HepG2 (cell line): ENCODE data around the gene KCTD16. TPM values are rescaled to one million over a fixed set of nuclear protein-coding genes. Genes with fewer than 3 reads are reported as not detected.
A peak's percentile ranks its signal among the peaks of the same experiment; 100 is the strongest.

Source experiments
- FOSL2 ChIP-seq: sonication (generic); formaldehyde crosslinking; IDR thresholded peaks from 2 replicates; pipeline ENCODE4 v1.4.0; 2020; ENCODE audit warnings: missing genetic modification reagents
- FOXK1 ChIP-seq: sonication (generic); formaldehyde crosslinking; IDR thresholded peaks from 2 replicates; pipeline ENCODE4 v1.4.0; 2020; ENCODE audit warnings: low read depth, missing genetic modification reagents, borderline replicate concordance
- HES4 ChIP-seq: sonication (generic); formaldehyde crosslinking; IDR thresholded peaks from 2 replicates; pipeline ENCODE4 v1.9.0; 2021; ENCODE audit warnings: mild to moderate bottlenecking, missing genetic modification reagents, borderline replicate concordance
- KDM2A ChIP-seq: sonication (generic); formaldehyde crosslinking; IDR thresholded peaks from 2 replicates; pipeline ENCODE4 v1.4.0; 2020; ENCODE audit warnings: low read depth, missing genetic modification reagents, borderline replicate concordance
- KDM5B ChIP-seq: sonication (generic); formaldehyde crosslinking; IDR thresholded peaks from 2 replicates; pipeline ENCODE4 v1.4.0; 2020; ENCODE audit warnings: missing genetic modification reagents, mild to moderate bottlenecking, borderline replicate concordance
- MTA3 ChIP-seq: sonication (generic); formaldehyde crosslinking; IDR thresholded peaks from 2 replicates; pipeline ENCODE4 v1.4.0; 2020; ENCODE audit warnings: missing genetic modification reagents
- MXD4 ChIP-seq: IDR thresholded peaks from 2 replicates; pipeline ENCODE4 v1.6.1; 2016; ENCODE audit warnings: mild to moderate bottlenecking, missing biosample characterization, missing genetic modification reagents
- SP2 ChIP-seq: sonication (generic); formaldehyde crosslinking; IDR thresholded peaks from 2 replicates; pipeline ENCODE4 v1.5.1; 2020; ENCODE audit warnings: mild to moderate bottlenecking, missing genetic modification reagents
- U2AF2 ChIP-seq: fragments of 200-400 bp; formaldehyde crosslinking; IDR thresholded peaks from 2 replicates; pipeline ENCODE4 v1.6.1; 2017; ENCODE audit warnings: low read depth, mild to moderate bottlenecking, low read length
- ZKSCAN5 ChIP-seq: sonication (generic); formaldehyde crosslinking; IDR thresholded peaks from 2 replicates; pipeline ENCODE4 v1.5.1; 2020; ENCODE audit warnings: mild to moderate bottlenecking, missing genetic modification reagents
- ZNF136 ChIP-seq: sonication (generic); formaldehyde crosslinking; IDR thresholded peaks from 2 replicates; pipeline ENCODE4 v1.8.1; 2022; ENCODE audit warnings: low read depth, mild to moderate bottlenecking, moderate library complexity, missing genetic modification reagents
- ZNF337 ChIP-seq: sonication (generic); formaldehyde crosslinking; IDR thresholded peaks from 2 replicates; pipeline ENCODE4 v1.5.1; 2020; ENCODE audit warnings: missing genetic modification reagents, low read depth, mild to moderate bottlenecking, borderline replicate concordance
- ZNF839 ChIP-seq: sonication (generic); formaldehyde crosslinking; IDR thresholded peaks from 2 replicates; pipeline ENCODE4 v1.4.0; 2020; ENCODE audit warnings: missing genetic modification reagents, mild to moderate bottlenecking, borderline replicate concordance
- polyA plus RNA-seq, 8 experiments: library from polyadenylated mRNA; depleted of rRNA in 3 of 8; stranded (reverse) in 7 of 8; unstranded in 1 of 8; fragments of >200 nt; fragmentation: Illumina TruSeq in 4 of 8; extraction: Trizol in 4 of 8; gene quantifications; 2 replicates each; pipeline versions ENCODE4 v1.2.1 to v1.2.3, GENCODE V29; 2011 to 2016; ENCODE audit warnings: low read depth in 4 of 8, missing spikeins in 1 of 8, mixed read lengths in 1 of 8; ENCODE audit not compliant: insufficient read depth in 1 of 8
- total RNA-seq, 5 experiments: library from RNA; depleted of rRNA; stranded (reverse); fragments of >200 nt; fragmentation: Illumina TruSeq; extraction: Trizol; gene quantifications; 2 replicates each; pipeline ENCODE4 v1.2.3, GENCODE V29; 2016; ENCODE audit warnings: low read depth in 1 of 5
- TF ChIP-seq, protein P1 (sequence below): sonication (generic); formaldehyde crosslinking; IDR thresholded peaks from 2 replicates; pipeline ENCODE4 v1.5.0; 2020; ENCODE audit warnings: missing genetic modification reagents
- TF ChIP-seq, protein P2 (sequence below): sonication (generic); formaldehyde crosslinking; IDR thresholded peaks from 2 replicates; pipeline ENCODE4 v1.5.0; 2020; ENCODE audit warnings: missing genetic modification reagents
- TF ChIP-seq, protein P3 (sequence below): sonication (generic); formaldehyde crosslinking; IDR thresholded peaks from 2 replicates; pipeline ENCODE4 v1.8.1; 2023; ENCODE audit warnings: mild to moderate bottlenecking, missing genetic modification reagents
- TF ChIP-seq, protein P4 (sequence below): IDR thresholded peaks from 2 replicates; pipeline ENCODE4 v1.6.1; 2016
- TF ChIP-seq, protein P5 (sequence below): sonication (generic); formaldehyde crosslinking; IDR thresholded peaks from 2 replicates; pipeline ENCODE4 v1.4.0; 2020; ENCODE audit warnings: mild to moderate bottlenecking, low read depth, missing genetic modification reagents
- TF ChIP-seq, protein P6 (sequence below): sonication (generic); formaldehyde crosslinking; IDR thresholded peaks from 2 replicates; pipeline ENCODE4 v1.8.0; 2022; ENCODE audit warnings: low read depth, missing genetic modification reagents
- TF ChIP-seq, protein P7 (sequence below): sonication (generic); formaldehyde crosslinking; IDR thresholded peaks from 2 replicates; pipeline ENCODE4 v1.5.1; 2020; ENCODE audit warnings: missing genetic modification reagents, mild to moderate bottlenecking, borderline replicate concordance

KCTD16 gene
- total and polyA plus RNA-seq, 2 of the 13 experiments (the other 11 are each of a cell fraction or from before 2014, with no cell fraction given): 0.02 to 0.09 TPM

DNA sequence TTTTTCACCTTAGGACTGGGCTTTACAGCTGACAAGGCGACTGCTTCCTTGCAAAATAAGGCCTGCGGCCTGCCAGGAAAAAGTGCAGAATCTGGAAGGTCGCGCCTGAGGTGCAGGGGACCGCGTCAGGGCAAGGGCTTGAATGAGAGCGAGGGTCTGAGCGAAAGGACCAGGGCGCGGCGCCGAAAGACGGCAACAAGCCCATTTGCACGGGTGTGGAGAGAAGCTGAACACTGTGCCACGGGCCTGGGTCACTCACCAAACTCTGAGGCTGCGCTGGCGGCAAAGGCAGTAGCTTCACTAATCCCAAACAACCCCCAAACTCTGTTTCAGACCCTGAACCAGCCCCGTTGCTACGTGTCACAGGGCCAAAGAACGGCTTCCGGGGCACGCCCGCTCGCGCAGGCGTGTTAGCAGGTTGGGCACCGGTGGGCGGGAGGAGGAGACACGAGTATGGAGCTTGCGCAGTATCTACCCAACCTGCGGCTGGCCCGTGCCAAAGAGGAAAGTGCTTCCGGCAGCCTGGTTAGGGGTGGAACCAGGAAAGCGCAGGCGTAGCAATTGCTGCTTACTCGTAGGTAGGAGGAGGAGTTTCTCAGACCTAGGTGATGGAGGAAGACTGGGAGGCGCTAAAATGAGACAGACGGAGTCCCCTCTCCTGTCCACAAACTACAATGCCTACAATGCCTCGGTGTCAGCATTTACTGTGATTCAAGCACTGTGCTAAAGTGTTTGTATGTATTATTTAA is at the start of gene KCTD16, which contains the start of gene YIPF5 (continued):
- TF ChIP-seq MTA3 (CRISPR knock-in tag) (no peak), ZKSCAN5 (CRISPR knock-in tag) (no peak), KDM2A (peak; percentile 44; the same call in 1 of the 2 replicates), SP2 (CRISPR knock-in tag) (peak; percentile 77), U2AF2 (no peak), ZNF839 (CRISPR knock-in tag) (0 out of 2 replicates have a peak, but pooled peaks have one; percentile 61), HES4 (CRISPR knock-in tag) (no peak), FOSL2 (CRISPR knock-in tag) (no peak), ZNF136 (CRISPR knock-in tag) (0 out of 2 replicates have a peak, but pooled peaks have one; percentile 35), FOXK1 (peak; percentile 64; the same call in 1 of the 2 replicates), KDM5B (CRISPR knock-in tag) (peak; percentile 66; the same call in 1 of the 2 replicates), ZNF337 (CRISPR knock-in tag) (0 out of 2 replicates have a peak, but pooled peaks have one; percentile 17), MXD4 (CRISPR knock-in tag) (peak; percentile 22; the same call in 1 of the 2 replicates)
- TF ChIP-seq, protein P1, sequence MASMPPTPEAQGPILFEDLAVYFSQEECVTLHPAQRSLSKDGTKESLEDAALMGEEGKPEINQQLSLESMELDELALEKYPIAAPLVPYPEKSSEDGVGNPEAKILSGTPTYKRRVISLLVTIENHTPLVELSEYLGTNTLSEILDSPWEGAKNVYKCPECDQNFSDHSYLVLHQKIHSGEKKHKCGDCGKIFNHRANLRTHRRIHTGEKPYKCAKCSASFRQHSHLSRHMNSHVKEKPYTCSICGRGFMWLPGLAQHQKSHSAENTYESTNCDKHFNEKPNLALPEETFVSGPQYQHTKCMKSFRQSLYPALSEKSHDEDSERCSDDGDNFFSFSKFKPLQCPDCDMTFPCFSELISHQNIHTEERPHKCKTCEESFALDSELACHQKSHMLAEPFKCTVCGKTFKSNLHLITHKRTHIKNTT (CRISPR knock-in tag): no peak
- TF ChIP-seq, protein P2, sequence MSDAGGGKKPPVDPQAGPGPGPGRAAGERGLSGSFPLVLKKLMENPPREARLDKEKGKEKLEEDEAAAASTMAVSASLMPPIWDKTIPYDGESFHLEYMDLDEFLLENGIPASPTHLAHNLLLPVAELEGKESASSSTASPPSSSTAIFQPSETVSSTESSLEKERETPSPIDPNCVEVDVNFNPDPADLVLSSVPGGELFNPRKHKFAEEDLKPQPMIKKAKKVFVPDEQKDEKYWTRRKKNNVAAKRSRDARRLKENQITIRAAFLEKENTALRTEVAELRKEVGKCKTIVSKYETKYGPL (CRISPR knock-in tag): 0 out of 2 replicates have a peak, but pooled peaks have one; percentile 22
- TF ChIP-seq, protein P3, sequence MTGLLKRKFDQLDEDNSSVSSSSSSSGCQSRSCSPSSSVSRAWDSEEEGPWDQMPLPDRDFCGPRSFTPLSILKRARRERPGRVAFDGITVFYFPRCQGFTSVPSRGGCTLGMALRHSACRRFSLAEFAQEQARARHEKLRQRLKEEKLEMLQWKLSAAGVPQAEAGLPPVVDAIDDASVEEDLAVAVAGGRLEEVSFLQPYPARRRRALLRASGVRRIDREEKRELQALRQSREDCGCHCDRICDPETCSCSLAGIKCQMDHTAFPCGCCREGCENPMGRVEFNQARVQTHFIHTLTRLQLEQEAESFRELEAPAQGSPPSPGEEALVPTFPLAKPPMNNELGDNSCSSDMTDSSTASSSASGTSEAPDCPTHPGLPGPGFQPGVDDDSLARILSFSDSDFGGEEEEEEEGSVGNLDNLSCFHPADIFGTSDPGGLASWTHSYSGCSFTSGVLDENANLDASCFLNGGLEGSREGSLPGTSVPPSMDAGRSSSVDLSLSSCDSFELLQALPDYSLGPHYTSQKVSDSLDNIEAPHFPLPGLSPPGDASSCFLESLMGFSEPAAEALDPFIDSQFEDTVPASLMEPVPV: peak; percentile 46; the same call in 1 of the 2 replicates
- TF ChIP-seq, protein P4, sequence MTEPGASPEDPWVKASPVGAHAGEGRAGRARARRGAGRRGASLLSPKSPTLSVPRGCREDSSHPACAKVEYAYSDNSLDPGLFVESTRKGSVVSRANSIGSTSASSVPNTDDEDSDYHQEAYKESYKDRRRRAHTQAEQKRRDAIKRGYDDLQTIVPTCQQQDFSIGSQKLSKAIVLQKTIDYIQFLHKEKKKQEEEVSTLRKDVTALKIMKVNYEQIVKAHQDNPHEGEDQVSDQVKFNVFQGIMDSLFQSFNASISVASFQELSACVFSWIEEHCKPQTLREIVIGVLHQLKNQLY (CRISPR knock-in tag): no peak
- TF ChIP-seq, protein P5, sequence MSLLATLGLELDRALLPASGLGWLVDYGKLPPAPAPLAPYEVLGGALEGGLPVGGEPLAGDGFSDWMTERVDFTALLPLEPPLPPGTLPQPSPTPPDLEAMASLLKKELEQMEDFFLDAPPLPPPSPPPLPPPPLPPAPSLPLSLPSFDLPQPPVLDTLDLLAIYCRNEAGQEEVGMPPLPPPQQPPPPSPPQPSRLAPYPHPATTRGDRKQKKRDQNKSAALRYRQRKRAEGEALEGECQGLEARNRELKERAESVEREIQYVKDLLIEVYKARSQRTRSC: 0 out of 2 replicates have a peak, but pooled peaks have one; percentile 51
- TF ChIP-seq, protein P6, sequence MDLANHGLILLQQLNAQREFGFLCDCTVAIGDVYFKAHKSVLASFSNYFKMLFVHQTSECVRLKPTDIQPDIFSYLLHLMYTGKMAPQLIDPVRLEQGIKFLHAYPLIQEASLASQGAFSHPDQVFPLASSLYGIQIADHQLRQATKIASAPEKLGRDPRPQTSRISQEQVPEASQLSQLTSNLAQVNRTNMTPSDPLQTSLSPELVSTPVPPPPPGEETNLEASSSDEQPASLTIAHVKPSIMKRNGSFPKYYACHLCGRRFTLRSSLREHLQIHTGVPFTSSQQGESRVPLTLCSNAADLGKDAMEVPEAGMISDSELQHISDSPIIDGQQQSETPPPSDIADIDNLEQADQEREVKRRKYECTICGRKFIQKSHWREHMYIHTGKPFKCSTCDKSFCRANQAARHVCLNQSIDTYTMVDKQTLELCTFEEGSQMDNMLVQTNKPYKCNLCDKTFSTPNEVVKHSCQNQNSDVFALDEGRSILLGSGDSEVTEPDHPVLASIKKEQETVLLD (CRISPR knock-in tag): no peak
- TF ChIP-seq, protein P7, sequence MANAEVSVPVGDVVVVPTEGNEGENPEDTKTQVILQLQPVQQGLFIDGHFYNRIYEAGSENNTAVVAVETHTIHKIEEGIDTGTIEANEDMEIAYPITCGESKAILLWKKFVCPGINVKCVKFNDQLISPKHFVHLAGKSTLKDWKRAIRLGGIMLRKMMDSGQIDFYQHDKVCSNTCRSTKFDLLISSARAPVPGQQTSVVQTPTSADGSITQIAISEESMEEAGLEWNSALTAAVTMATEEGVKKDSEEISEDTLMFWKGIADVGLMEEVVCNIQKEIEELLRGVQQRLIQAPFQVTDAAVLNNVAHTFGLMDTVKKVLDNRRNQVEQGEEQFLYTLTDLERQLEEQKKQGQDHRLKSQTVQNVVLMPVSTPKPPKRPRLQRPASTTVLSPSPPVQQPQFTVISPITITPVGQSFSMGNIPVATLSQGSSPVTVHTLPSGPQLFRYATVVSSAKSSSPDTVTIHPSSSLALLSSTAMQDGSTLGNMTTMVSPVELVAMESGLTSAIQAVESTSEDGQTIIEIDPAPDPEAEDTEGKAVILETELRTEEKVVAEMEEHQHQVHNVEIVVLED: peak; percentile 79
